ENCODE results near the gene SLC9A5. TPM values are rescaled to one million over a fixed set of nuclear protein-coding genes. Genes with fewer than 3 reads are reported as not detected.

Gene SLC9A5
- total and polyA plus RNA-seq, 9 of the 15 experiments (the other 6 are each of a cell fraction or from before 2014, with no cell fraction given), result 0.06 to 3.1 (median 1.2) TPM

- no peak for TF ChIP-seq ZNF140 (CRISPR knock-in tag; IDR thresholded peaks at IDR 0.05)
- no peak for TF ChIP-seq MEIS2 (IDR thresholded peaks at IDR 0.05; ENCODE audit: partially characterized antibody)
- TF ChIP-seq ZBTB49 (CRISPR knock-in tag; IDR thresholded peaks at IDR 0.05; ENCODE audit: borderline replicate concordance), result no peak
- TF ChIP-seq NONO (IDR thresholded peaks at IDR 0.05; ENCODE audit: low read depth in 2 of 2, low read length in 1 of 2), result peak in 1 of 2 experiments; percentile 77; a peak in 2 of 4 replicates
- TF ChIP-seq NCOR1 (IDR thresholded peaks at IDR 0.05), result no peak
- peak; percentile 38; the same call in 1 of the 2 replicates for TF ChIP-seq KLF13 (tag; IDR thresholded peaks at IDR 0.05; ENCODE audit: borderline replicate concordance, low read depth)
- TF ChIP-seq SIN3B (IDR thresholded peaks at IDR 0.05; ENCODE audit: low read depth), result peak; percentile 70; the same call in 1 of the 2 replicates
- peak; percentile 51; the same call in 1 of the 2 replicates for TF ChIP-seq ZBTB7A (IDR thresholded peaks at IDR 0.05; ENCODE audit: borderline replicate concordance, control insufficient read depth, low read depth, low read length)
- TF ChIP-seq ZNF253 (CRISPR knock-in tag; conservative IDR thresholded peaks at IDR 0.05), result no peak
- TF ChIP-seq IFI16 (CRISPR knock-in tag; IDR thresholded peaks at IDR 0.05), result no peak
- TF ChIP-seq RBFOX2 (IDR thresholded peaks at IDR 0.05; ENCODE audit: low read depth, low read length), result peak; percentile 86
- TF ChIP-seq XRCC5 (IDR thresholded peaks at IDR 0.05; ENCODE audit: low read depth, low read length), result peak; percentile 62; the same call in 1 of the 2 replicates
- 0 out of 2 replicates have a peak, but pooled peaks have one; percentile 25 for TF ChIP-seq THAP7 (CRISPR knock-in tag; IDR thresholded peaks at IDR 0.05)
- peak; percentile 53 for TF ChIP-seq JUND (IDR thresholded peaks at IDR 0.05; ENCODE audit: borderline replicate concordance, low read depth, low read length)
- no peak; the same call in 2 of the 3 replicates for TF ChIP-seq JUND (tag; IDR thresholded peaks at IDR 0.05; ENCODE audit: borderline replicate concordance, low read depth, low read length)
- TF ChIP-seq ZNF551 (CRISPR knock-in tag; IDR thresholded peaks at IDR 0.05), result no peak
- no peak for TF ChIP-seq MIER1 (IDR thresholded peaks at IDR 0.05; ENCODE audit: low read depth)
- TF ChIP-seq KHSRP (IDR thresholded peaks at IDR 0.05), result no peak
- TF ChIP-seq ZC3H8 (IDR thresholded peaks at IDR 0.05), result no peak
- peak; percentile 96 for TF ChIP-seq MITF (IDR thresholded peaks at IDR 0.05)
- peak; percentile 60 for TF ChIP-seq PCBP1 (IDR thresholded peaks at IDR 0.05; ENCODE audit: low read depth, low read length, poor library complexity, severe bottlenecking)
- TF ChIP-seq ZEB2 (IDR thresholded peaks at IDR 0.05), result no peak
- no peak for TF ChIP-seq TCF3 (CRISPR knock-in tag; IDR thresholded peaks at IDR 0.05)
- no peak for TF ChIP-seq ELF4 (CRISPR knock-in tag; IDR thresholded peaks at IDR 0.05)
- no peak for TF ChIP-seq ZNF23 (CRISPR knock-in tag; IDR thresholded peaks at IDR 0.05)
Measured at GRCh38 chr16:67279296-67280089, 30.7 kb downstream of the SLC9A5 start, which contains the start of gene PLEKHG4 (continued).

Data from K562 (cell line).